GM12878 (cell line): Measurements from ENCODE around the gene PIAS1. TPM values are rescaled to one million over a fixed set of nuclear protein-coding genes. Genes with fewer than 3 reads are reported as not detected.

Experiments used
- ATAC-seq: fragments of 200-7000 bp; cut with Tn5 transposase; 3 replicates; pipeline ENCODE4 v1.9.1; 2020; ENCODE audit warnings: mild to moderate bottlenecking, moderate library complexity
- BruUV-seq: library from RNA; stranded (reverse); fragments of 400-500 nt; replicated peaks from 2 replicates; lab custom pipeline; 2021; lab: Mats Ljungman, UMichigan
- CTCF ChIA-PET: fragments of 300-600 bp; sonication (Branson Sonifier 250); formaldehyde crosslinking; extraction: SDS; loops from one replicate; lab custom pipeline; 2021; ENCODE audit warnings: inconsistent platforms; lab: Yijun Ruan, JAX
- POLR2A ChIA-PET: fragments of 350-600 bp; formaldehyde crosslinking; extraction: SDS; loops from one replicate; lab custom pipeline; 2021; ENCODE audit warnings: inconsistent platforms; lab: Charles Lee
- RAD21 ChIA-PET: fragments of 300-600 bp; sonication (Branson Sonifier 250); formaldehyde crosslinking; loops from one replicate; lab custom pipeline; 2023; ENCODE audit warnings: antibody characterized with exemption; ENCODE audit not compliant: unreplicated experiment; lab: Charles Lee
- SMC1A ChIA-PET: fragments of 300-600 bp; sonication (Branson Sonifier 250); formaldehyde crosslinking; loops from one replicate; lab custom pipeline; 2023; ENCODE audit not compliant: unreplicated experiment, uncharacterized antibody; lab: Charles Lee
- DNase-seq: peaks from one replicate; pipeline ENCODE4 v3.0.0-alpha.2; 2011; ENCODE audit warnings: low read depth, low spot score
- FAIRE-seq: peaks from 3 replicates; lab custom pipeline; 2011; peaks lifted over from hg19 to GRCh38; lab: Jason Lieb, UNC
- H2AFZ ChIP-seq: 2 replicates; pipeline ENCODE4 v1.6.0; 2011; ENCODE audit warnings: low read depth, low read length, control low read depth; ENCODE audit not compliant: control insufficient read depth
- H3K27ac ChIP-seq: 2 replicates; pipeline ENCODE4 v1.5.1; 2011; ENCODE audit warnings: control low read depth; ENCODE audit not compliant: control insufficient read depth, insufficient read depth
- H3K27me3 ChIP-seq, 2 experiments: replicated peaks in 1 of 2; 2 replicates each; pipeline versions ENCODE4 v1.6.0 to v1.6.1; 2011; ENCODE audit warnings: low read length in 1 of 2; ENCODE audit not compliant: control insufficient read depth in 2 of 2, insufficient read depth in 2 of 2
- H3K36me3 ChIP-seq, 2 experiments: 2 replicates each; pipeline ENCODE4 v1.5.1; 2011; ENCODE audit warnings: low read length in 1 of 2; ENCODE audit not compliant: control insufficient read depth in 2 of 2, insufficient read depth in 2 of 2
- H3K4me1 ChIP-seq: 2 replicates; pipeline ENCODE4 v1.6.1; 2011; ENCODE audit warnings: mild to moderate bottlenecking, low read length, moderate library complexity, mixed read lengths; ENCODE audit not compliant: control insufficient read depth, insufficient read depth
- H3K4me2 ChIP-seq: 2 replicates; pipeline ENCODE4 v1.6.0; 2011; ENCODE audit warnings: control low read depth; ENCODE audit not compliant: control insufficient read depth, insufficient read depth
- H3K4me3 ChIP-seq: fragments of 200-600 bp; sonication (generic); 2 replicates; pipeline ENCODE4 v1.5.1; 2016
- H3K79me2 ChIP-seq: 2 replicates; pipeline ENCODE4 v1.6.0; 2011; ENCODE audit warnings: low read length; ENCODE audit not compliant: control insufficient read depth, insufficient read depth
- H3K9ac ChIP-seq: 2 replicates; pipeline ENCODE4 v1.8.0; 2011; ENCODE audit warnings: low read length, control low read depth, mixed read lengths; ENCODE audit not compliant: control insufficient read depth, insufficient read depth
- H3K9me3 ChIP-seq: replicated peaks from 3 replicates; pipeline ENCODE4 v1.5.1; 2011; ENCODE audit warnings: mild to moderate bottlenecking, low read length; ENCODE audit not compliant: control insufficient read depth, insufficient read depth
- H4K20me1 ChIP-seq: 2 replicates; pipeline ENCODE4 v1.6.0; 2011; ENCODE audit not compliant: control insufficient read depth, insufficient read depth
- CEBPZ ChIP-seq: fragments of 150-350 bp; IDR thresholded peaks from 2 replicates; pipeline ENCODE4 v1.6.1; 2016; ENCODE audit warnings: low read depth, low read length
- EGR1 ChIP-seq, 2 experiments: IDR thresholded peaks; 1 replicate in 1 of 2; 2 replicates in 1 of 2; pipeline ENCODE4 v1.6.1; 2011 to 2012; ENCODE audit warnings: low read depth in 2 of 2, low read length in 2 of 2, borderline replicate concordance in 1 of 2, mild to moderate bottlenecking in 1 of 2, moderate library complexity in 1 of 2
- GATAD2B ChIP-seq: fragments of 450-650 bp; conservative IDR thresholded peaks from 2 replicates; pipeline ENCODE4 v1.6.1; 2017; ENCODE audit warnings: low read depth, mild to moderate bottlenecking, moderate library complexity
- HDAC6 ChIP-seq: fragments of 200-600 bp; sonication (generic); IDR thresholded peaks from one replicate; pipeline ENCODE4 v1.8.0; 2017; ENCODE audit warnings: antibody characterized with exemption; ENCODE audit not compliant: unreplicated experiment
- IKZF2 ChIP-seq, 2 experiments: fragments of 450-650 bp; IDR thresholded peaks; 2 replicates each; pipeline ENCODE4 v1.6.1; 2017; ENCODE audit warnings: mild to moderate bottlenecking in 2 of 2, moderate library complexity in 2 of 2
- JUND ChIP-seq: IDR thresholded peaks from 2 replicates; pipeline ENCODE4 v1.6.1; 2012; ENCODE audit warnings: low read depth, mild to moderate bottlenecking, low read length, improper control_type of control experiment, moderate library complexity
- MTA2 ChIP-seq: fragments of 450-650 bp; IDR thresholded peaks from 2 replicates; pipeline ENCODE4 v1.6.1; 2016; ENCODE audit warnings: low read depth, mild to moderate bottlenecking, moderate library complexity
- NFIC ChIP-seq: IDR thresholded peaks from 2 replicates; pipeline ENCODE4 v1.6.1; 2012; ENCODE audit warnings: low read depth, mild to moderate bottlenecking, inconsistent platforms, low read length, moderate library complexity
- RAD51 ChIP-seq: fragments of 450-650 bp; IDR thresholded peaks from 2 replicates; pipeline ENCODE4 v1.6.1; 2016; ENCODE audit warnings: moderate library complexity, mild to moderate bottlenecking, inconsistent platforms
- RBBP5 ChIP-seq: fragments of 200-600 bp; sonication (generic); conservative IDR thresholded peaks from 2 replicates; pipeline ENCODE4 v1.6.1; 2016
- SPI1 ChIP-seq: IDR thresholded peaks from 2 replicates; pipeline ENCODE4 v1.6.1; 2011; ENCODE audit warnings: low read depth, mild to moderate bottlenecking, low read length, moderate library complexity, borderline replicate concordance; ENCODE audit not compliant: insufficient read depth
- in situ Hi-C: fragments of 300-500 bp; cut with MboI; formaldehyde crosslinking; loops from 9 replicates; pipeline ENCODE4 v1.14.3; 2018; ENCODE audit warnings: mixed read lengths
- intact Hi-C: fragments of 100-400 bp; cut with micrococcal nuclease; formaldehyde crosslinking; loops from one replicate; pipeline ENCODE4 v1.14.2; 2022; ENCODE audit not compliant: unreplicated experiment
- polyA plus RNA-seq, 11 experiments: library from polyadenylated mRNA; depleted of rRNA in 4 of 11; unstranded in 6 of 11; stranded (reverse) in 5 of 11; fragments of >200 nt; fragmentation: Nextera tagmentation in 4 of 11; fragmentation: Illumina TruSeq in 1 of 11; extraction: Ambion mirVana in 4 of 11; extraction: Trizol in 1 of 11; gene quantifications; 1 replicate in 1 of 11; 2 replicates in 10 of 11; pipeline versions ENCODE4 v1.2.1 to v1.2.3, GENCODE V29; 2011 to 2016; ENCODE audit warnings: inconsistent platforms in 2 of 11, missing spikeins in 2 of 11, low read depth in 1 of 11
- total RNA-seq, 4 experiments: library from RNA; depleted of rRNA in 3 of 4; stranded (reverse); fragments of >200 nt in 3 of 4; fragmentation: Illumina TruSeq in 1 of 4; extraction: Trizol in 1 of 4; gene quantifications; 2 replicates each; pipeline versions ENCODE4 v1.2.1 to v1.2.3, GENCODE V29; 2013 to 2021
- TF ChIP-seq, protein P1 (sequence below): fragments of 450-650 bp; IDR thresholded peaks from 2 replicates; pipeline ENCODE4 v1.6.1; 2018; ENCODE audit warnings: mild to moderate bottlenecking, low read depth, moderate library complexity; ENCODE audit not compliant: partially characterized antibody
- TF ChIP-seq, protein P2 (sequence below): IDR thresholded peaks from 2 replicates; pipeline ENCODE4 v1.6.1; 2012; ENCODE audit warnings: low read depth, low read length, improper control_type of control experiment

Gene PIAS1
- total and polyA plus RNA-seq, 10 of the 15 experiments (the other 5 are each of a cell fraction or from before 2014, with no cell fraction given) = 20.2 to 96.3 (median 37.0) TPM

DNA sequence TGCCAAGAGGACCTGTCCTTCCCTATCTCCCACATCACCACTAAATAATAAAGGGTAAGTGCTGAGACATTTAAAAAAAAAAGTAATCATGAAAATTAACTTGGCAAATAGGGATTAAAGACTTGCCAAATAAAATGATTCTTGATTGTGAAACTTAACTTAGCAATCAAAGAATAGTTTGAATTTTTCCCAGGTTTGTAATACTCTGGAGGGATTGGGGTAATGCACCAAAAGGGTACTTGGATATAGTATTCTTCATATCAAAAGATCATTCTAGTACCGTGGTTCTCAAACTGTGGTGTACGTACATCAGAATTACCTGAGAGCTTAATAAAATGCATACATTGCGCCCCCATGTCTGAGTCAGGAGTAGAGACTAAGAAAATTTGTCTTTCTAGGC is 122.5 kb downstream of the PIAS1 start (continued):
- TF ChIP-seq, protein P1, sequence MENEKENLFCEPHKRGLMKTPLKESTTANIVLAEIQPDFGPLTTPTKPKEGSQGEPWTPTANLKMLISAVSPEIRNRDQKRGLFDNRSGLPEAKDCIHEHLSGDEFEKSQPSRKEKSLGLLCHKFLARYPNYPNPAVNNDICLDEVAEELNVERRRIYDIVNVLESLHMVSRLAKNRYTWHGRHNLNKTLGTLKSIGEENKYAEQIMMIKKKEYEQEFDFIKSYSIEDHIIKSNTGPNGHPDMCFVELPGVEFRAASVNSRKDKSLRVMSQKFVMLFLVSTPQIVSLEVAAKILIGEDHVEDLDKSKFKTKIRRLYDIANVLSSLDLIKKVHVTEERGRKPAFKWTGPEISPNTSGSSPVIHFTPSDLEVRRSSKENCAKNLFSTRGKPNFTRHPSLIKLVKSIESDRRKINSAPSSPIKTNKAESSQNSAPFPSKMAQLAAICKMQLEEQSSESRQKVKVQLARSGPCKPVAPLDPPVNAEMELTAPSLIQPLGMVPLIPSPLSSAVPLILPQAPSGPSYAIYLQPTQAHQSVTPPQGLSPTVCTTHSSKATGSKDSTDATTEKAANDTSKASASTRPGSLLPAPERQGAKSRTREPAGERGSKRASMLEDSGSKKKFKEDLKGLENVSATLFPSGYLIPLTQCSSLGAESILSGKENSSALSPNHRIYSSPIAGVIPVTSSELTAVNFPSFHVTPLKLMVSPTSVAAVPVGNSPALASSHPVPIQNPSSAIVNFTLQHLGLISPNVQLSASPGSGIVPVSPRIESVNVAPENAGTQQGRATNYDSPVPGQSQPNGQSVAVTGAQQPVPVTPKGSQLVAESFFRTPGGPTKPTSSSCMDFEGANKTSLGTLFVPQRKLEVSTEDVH = no peak
- TF ChIP-seq JUND = no peak

DNA sequence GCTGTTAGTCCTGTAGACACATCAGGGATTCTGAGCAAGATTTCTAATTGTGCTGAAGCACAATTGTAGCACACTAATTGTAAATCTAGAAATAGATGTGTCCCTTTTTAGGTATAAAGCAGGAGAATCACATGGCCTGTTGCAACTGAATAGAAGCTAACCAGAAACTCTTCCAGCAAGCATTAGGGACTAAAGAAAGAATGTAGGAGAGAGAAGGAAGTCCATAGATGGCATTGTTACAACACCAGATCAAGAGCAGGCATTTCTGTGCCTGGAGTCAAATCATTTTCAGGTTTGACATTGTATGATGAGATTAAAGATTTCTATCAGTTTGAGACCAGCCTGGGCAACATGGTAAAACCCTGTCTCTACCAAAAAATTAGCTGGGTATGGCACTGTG is 123.6 kb downstream of the PIAS1 start:
- no peaks in the 10 kb centered on the region for H3K4me1 ChIP-seq
- H2AFZ ChIP-seq = no peak overlapping the region
- ChIA-PET SMC1A (interaction anchor here (1.2 to 1.3 kb wide), 2 partner anchors 8 to 324 kb away, joined by 3 read pairs; no protein-coding TSS in a partner anchor), CTCF (interaction anchor here (1.3 kb wide), 1 partner anchor 11 kb away, joined by 3 read pairs; no protein-coding TSS in a partner anchor), POLR2A (no interaction called here), RAD21 (no interaction called here)
- H3K9ac ChIP-seq = no peak overlapping the region
- H3K27me3 ChIP-seq = no peaks in the 10 kb centered on the region
- H3K9me3 ChIP-seq = no peaks in the 10 kb centered on the region
- intact Hi-C loops (no loop called here), in situ Hi-C loops (no loop called here)
- H3K4me3 ChIP-seq = no peak overlapping the region
- peaks cover 5 to 31% of the 10 kb centered on the region in 2 experiments for H3K36me3 ChIP-seq
- H4K20me1 ChIP-seq = no peaks in the 10 kb centered on the region
- no peak overlapping the region for H3K27ac ChIP-seq
- no peaks in the 10 kb centered on the region for H3K79me2 ChIP-seq
- FAIRE-seq (no peak), ATAC-seq (no peak), DNase-seq (no peak)
- H3K4me2 ChIP-seq = no peak overlapping the region
- BruUV-seq = no TSS peak
- TF ChIP-seq CEBPZ (no peak), RAD51 (no peak), RBBP5 (no peak), HDAC6 (no peak), EGR1 (IDR thresholded peaks at IDR 0.05; ENCODE audit: borderline replicate concordance in 1 of 2, low read depth in 2 of 2, low read length in 2 of 2) (no peak), IKZF2 (IDR thresholded peaks at IDR 0.05) (no peak), GATAD2B (no peak), SPI1 (no peak), MTA2 (no peak), NFIC (no peak)
- TF ChIP-seq, protein P1 = no peak
- TF ChIP-seq, protein P2, sequence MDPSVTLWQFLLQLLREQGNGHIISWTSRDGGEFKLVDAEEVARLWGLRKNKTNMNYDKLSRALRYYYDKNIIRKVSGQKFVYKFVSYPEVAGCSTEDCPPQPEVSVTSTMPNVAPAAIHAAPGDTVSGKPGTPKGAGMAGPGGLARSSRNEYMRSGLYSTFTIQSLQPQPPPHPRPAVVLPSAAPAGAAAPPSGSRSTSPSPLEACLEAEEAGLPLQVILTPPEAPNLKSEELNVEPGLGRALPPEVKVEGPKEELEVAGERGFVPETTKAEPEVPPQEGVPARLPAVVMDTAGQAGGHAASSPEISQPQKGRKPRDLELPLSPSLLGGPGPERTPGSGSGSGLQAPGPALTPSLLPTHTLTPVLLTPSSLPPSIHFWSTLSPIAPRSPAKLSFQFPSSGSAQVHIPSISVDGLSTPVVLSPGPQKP = no peak
